DMS79 treated with DMSO at 0.1 percent for 48 hours (cell line): ENCODE results near the gene PSMB5.

Source experiments
- DNase-seq: peaks from one replicate; lab custom pipeline; 2025; lab: John Stamatoyannopoulos, UW

PSMB5 gene

DNA sequence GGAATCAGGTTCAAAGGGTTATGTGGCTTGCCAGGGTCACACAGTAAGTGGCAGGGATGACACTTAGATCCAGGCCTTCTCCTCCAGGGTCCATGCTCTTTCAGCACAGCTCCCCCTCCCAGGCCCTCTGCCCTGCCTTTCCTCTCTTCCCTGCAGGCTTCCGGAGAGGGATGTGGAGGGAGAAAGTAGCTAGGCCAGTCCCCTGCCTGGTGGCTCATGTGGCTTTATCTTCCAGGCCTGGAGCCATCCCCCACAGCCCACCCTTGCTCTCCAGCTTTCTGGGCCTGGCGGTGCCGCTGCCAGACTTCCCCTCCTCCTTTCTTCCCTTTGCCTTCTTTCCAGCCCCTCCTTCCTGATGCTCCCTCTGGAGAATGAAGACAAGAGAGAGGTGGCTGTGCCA, 9.1 kb upstream of the PSMB5 start:
- DNase-seq, result no peak

DNA sequence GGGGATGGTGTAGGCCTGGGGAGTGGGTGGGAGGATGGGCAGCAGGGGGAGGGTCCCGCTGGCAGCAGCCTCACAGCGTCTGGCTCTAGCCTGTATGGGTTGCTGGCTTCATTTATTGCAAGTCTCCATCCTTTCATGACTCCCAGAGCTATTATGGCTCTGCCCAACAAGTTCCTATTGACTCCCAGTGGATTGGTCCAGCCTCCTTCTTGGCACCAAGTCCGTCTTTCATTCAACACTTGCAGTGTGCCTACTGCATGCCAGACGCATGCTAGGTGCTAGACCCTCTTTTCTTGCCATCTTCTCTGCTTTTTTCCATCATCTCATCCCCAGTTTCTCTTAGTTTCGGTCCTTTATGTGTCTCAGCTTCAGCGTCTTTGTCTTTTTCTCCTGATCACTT, 8.4 kb upstream of the PSMB5 start:
- DNase-seq, result no peak

GRCh38 chr14:23042162-23042965, 7.7 kb upstream of the PSMB5 start, which contains the start of gene PSMB11:
Gene PSMB11 (plus strand): TSS chr14:23042212. CDS start chr14:23042226, 14 bp downstream.
- no peak for DNase-seq

DNA sequence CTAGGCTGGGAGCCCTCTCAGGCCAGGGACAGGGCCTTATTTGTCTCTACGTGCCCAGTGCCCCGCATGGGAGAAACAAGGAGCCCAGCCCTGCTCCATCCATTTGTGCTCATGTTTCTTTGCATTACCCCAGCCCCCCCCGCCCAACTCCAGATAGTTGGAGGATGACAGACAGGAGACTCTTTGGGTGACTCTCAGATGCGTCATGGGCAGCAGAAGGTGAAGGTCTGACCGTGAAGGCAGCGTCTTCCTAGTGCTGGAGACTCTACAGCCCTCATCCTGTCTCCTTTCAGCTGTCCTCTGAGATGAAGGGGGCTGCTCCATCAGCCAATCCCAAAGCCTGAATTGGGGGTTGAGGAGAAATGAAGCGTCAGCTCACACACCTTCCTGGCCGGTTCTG, 7.0 kb upstream of the PSMB5 start:
- no peak for DNase-seq

GRCh38 chr14:23040100-23040499, 5.4 kb upstream of the PSMB5 start:
- no peak for DNase-seq

- DNase-seq, result no peak
Observed at GRCh38 chr14:23035303-23036144, 824 bp upstream of the PSMB5 start.

DNA sequence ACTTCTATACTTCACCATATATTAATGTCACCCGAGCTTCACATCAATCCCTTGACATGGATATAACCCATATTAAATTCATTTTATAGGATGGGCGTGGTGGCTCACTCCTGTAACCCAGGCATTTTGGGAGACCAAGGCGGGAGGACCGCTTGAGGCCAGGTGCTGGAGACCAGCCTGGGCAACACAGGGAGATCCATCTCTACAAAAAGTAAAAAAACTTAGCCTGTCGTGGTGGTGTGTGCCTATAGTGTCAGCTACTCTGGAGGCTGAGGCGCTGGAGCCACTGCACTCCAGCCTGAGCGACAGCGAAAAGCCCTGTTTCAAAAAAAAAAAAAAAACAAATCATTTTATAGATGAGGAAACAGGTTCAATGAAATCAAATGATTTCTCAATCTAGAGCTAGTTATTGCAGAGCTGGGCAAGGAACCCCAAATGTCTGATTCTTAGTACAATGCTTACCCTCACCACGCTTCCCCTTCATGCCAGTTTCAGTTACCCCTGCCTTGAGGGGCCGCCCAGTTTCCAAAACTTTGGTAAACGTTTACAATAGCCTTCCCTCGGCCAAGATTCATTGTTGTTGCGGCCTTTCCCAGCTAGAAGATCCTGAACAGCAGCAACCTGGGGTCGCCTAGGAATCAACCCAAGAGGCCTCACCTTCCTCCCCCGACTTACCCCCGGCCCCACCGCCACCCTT, 751 bp downstream of the PSMB5 start:
- no peak for DNase-seq

DNA sequence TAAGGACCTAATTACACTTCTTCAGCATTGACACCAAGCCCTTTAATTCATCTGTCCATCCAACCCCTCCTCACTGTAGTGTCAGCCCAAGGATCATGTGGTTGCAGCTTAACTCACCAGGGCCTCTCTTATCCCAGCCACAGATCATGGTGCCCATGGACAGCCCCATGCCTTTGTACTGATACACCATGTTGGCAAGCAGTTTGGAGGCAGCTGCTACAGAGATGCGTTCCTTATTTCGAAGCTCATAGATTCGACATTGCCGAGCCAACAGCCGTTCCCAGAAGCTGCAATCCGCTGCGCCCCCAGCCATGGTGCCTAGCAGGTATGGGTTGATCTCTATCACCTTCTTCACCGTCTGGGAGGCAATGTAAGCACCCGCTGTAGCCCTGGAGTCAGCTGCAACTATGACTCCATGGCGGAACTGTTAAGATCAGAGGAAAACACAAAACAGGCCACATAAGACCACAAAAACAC, 1.4 kb downstream of the PSMB5 start:
- DNase-seq, result no peak

DNA sequence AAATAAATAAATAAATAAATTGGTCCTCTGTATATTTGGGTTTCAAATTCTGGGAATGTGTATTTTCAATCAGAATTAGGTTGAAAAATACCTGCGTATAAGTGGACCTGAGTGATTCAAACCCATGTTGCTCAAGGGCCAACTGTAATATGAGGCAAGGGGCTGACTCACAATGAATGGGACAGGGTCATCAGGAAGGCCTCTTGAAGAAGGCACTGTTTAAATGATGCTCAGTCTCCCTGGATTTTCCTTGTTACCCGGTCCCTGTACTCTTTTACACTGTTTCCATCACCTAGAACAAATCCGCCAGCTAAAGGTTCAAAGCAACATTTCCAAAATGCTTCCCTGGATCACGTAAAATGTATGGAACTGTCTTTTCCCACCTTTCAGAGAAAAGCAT, 3.8 kb downstream of the PSMB5 start:
- DNase-seq, result no peak

DNA sequence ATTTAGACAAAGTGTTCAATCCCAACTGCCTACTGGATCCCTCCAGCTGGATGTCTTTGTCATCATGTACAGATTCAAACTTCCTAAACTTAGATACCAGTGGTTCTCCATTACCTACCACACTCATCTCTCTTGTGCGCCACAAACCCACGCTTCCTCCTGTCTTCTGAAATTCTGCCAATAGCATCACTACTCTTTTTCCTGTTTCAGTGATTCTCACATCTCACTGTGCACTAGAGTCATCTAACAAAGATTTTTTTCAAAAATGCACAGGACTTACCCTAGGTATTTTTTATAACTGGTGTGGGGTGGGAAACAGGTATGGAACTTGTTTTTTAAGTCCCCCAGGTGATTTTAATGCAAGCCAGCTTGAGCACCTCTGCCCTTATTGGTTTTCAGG, 5.9 kb downstream of the PSMB5 start:
- DNase-seq, result no peak

DNA sequence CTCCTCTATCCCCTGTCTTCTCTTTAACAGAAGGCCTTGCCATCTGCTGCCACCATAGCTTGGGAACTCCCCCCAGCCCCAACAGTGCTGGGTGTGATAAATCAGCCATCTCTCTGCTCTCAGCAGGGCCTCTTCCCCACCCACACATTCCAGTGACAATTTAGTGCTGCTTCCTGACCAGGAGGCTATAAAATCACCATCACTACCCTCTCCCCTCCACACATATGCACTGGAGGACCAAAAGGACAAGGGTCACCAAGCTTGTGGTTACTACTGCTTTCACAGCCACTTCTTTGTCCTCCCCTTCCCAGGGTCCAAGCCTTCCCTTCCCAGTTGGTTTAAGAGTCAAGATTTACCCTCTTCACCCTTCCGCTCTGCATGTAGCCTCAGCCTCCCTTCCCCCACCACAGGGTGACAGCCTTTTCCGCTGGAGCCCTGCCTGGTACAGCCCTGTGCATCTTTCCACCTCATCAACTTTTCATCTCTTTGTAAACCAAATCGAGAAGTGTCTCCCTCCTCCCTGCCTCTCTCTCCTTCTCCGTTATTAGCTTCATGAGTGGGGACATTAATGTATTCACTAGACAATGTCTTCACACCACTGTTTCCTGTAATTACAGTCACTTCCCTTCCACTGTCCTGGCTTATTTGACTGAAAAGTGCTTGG, 9.4 kb downstream of the PSMB5 start:
- DNase-seq, result no peak

- no peak for DNase-seq
Observed at GRCh38 chr14:23024612-23025075, 10.1 kb downstream of the PSMB5 start.

DNA sequence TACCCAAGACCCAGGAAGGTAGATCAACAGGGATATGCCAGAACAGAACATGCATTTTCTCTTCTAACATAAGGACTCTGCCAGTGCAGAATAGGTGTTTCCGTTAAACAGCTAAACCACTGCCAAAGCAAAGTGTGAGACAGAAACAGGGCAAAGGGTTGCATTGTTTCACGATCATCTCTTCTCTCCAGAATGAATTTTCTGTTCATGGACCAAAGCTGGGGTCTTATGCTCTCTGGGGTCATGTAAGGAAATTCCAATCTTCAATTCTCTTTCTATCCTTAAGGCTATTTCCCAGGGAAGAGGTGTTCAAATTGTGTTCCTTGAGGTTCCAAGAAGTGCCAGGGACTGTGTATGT, 10.9 kb downstream of the PSMB5 start:
- DNase-seq, result no peak

DNA sequence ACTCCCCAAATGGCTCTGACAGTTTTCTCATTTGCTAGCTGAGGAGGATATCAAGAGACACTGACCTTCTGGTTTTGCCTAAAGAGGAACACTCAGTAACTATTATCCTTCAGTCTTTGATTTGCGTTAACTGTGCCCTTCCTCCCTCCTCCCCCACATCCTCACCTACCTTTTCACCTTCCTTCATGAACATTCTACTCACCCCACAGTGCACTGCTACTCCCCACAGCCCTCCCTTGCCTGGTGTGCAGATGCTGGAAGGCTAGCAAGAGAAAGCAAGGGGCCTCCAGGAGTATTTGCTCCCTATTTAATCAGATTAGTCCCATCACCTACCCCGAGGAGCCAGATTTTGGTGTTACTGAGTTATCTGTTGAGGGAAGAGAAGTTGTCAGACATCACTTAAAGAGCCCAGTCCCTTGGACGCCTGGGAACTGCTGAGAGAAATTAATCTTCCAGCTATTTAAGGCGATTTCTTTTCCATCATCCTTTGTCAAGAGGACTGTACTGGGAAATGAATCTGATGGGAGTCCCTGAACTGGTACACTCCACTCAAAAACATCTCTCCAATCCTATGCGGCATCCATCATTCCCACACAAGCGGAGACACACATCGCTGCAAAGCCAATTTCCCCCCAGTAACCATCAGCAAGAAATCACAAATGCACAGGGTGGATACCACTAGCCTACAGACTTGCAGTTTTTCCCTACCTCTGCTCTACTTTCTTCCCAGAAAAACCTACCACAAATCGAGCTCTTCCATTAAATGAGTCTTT, 11.5 kb downstream of the PSMB5 start:
- no peak for DNase-seq

DNA sequence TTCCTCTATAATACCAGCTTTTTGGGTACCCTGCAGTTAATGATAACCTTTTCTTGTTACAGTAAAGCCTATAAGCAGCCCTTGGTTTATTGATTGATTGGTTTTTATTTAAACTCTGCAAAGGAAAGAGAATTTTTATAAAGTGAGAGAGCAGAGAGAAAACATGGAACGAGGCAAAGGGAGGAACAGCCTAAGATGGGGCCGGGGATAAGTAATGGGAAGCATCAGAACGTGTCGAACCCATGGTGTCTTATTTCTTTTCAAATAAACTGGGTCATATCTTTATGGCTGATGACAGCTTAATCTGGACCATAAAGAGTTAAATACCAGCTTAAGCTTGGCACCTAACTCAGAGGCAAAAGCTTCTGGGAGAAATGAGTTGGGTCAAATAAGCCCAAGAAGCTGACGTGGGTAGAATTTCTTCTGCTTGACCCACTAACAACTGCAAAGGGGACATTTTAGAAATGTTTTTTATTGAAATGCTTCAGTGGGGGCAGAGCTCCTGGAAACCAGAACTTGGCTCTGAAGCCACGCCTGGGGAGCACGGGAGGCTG, 12.7 kb downstream of the PSMB5 start:
- DNase-seq, result no peak

DNA sequence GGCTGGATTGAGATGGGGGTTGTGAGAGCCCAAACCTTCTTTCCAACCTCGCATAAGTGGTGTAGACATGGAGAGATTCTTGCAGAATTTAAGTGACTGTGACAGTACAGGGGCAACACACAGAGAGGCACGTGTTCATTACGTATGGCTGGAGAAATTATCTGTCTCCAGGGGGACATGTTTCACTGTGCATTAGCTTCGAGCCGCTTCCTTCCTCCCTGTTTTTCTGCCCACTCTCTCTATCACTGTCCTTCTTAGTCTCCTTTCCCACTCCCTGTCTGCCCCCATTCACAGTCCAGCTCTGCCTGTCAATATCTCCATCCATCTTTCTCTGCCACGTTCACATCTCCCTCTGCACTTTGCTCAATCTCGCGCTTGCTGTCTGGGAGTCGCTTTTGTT, 13.3 kb downstream of the PSMB5 start:
- DNase-seq, result no peak

DNA sequence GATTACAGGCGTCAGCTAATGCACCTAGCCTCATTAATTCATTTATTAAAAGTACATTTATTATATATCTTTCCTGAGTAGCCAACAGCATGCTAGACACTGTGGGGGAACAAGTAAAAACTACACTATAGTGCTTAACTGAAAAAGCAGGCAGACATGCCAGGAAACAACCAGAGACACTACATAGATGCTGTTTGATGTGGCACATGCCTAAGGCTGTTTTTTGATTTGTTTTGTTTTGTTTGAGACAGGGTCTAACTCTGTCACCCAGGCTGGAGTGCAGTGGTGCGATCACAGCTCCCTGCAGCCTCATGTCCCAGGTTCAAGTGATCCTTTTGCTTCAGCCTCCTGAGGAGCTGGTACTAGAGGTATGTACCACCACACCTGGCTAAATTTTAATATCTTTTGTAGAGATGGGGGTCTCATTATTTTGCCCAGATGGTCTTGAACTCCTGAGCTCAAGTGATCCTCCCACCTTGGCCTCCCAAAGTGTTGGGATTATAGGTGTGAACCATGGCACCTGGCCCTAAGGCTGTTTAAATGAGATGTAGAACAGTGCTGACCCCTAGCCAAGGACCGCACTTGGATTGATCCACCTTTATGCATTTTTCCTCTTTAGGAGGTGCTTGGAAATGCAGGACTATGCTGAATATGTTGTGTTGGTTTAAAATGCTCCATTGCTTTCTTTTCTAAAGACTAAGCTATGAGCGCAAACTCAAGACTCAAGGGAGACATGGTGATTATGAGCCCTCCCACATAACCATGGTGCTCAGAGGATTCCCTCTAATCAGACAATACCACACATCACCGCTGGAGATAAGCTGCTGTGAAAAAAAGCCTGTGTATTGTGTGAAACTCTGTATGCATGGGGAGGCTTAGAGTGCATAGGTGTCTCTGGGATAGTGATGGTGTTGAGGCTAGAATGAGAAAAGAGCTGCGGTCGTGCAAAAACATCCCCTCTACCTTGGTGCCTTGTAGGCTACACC, 14.3 kb downstream of the PSMB5 start:
- no peak for DNase-seq

- no peak for DNase-seq
Observed at GRCh38 chr14:23018107-23018506, 16.6 kb downstream of the PSMB5 start.

- no peak for DNase-seq
Observed at GRCh38 chr14:23017091-23017490, 17.6 kb downstream of the PSMB5 start.

GRCh38 chr14:23015618-23016017, 19.1 kb downstream of the PSMB5 start:
- DNase-seq, result no peak
